HG03135 (cell line): ENCODE data around the gene PTS.

Experiments used
- ATAC-seq: cut with Tn5 transposase; IDR thresholded peaks from one replicate; pipeline ENCODE4 v1.9.1; 2021; ENCODE audit warnings: mild to moderate bottlenecking, moderate library complexity; ENCODE audit not compliant: unreplicated experiment

The PTS gene

GRCh38 chr11:112260490-112260889 lies 34.3 kb downstream of the PTS start, which contains the start of gene PLET1:
TSS of gene PLET1 (minus strand) at chr11:112260860. CDS start at chr11:112260589, 271 bp downstream.
- ATAC-seq, result no peak

GRCh38 chr11:112265659-112266409 lies 39.6 kb downstream of the PTS start:
- no peak for ATAC-seq

DNA sequence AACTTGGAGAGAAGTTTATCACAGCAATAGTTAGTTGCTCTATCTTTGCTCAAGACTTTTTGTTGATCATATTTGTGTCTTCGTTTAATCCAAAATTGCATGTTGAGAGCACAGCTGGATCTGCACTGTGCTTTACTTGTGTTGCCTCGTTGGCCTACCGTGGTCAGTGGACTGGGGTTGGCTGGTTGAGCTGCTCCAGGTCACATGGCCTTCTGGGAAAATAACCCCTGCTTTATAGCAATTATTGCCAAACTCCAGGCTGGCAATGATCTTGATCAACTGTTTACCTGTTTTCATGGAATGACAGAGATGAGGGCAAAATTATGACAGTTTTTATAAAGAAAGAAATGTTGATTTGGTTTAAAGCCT lies 40.2 kb downstream of the PTS start:
- no peak for ATAC-seq

- ATAC-seq, result no peak
These were observed 41.0 kb downstream of the PTS start for GRCh38 chr11:112267188-112267591.

DNA sequence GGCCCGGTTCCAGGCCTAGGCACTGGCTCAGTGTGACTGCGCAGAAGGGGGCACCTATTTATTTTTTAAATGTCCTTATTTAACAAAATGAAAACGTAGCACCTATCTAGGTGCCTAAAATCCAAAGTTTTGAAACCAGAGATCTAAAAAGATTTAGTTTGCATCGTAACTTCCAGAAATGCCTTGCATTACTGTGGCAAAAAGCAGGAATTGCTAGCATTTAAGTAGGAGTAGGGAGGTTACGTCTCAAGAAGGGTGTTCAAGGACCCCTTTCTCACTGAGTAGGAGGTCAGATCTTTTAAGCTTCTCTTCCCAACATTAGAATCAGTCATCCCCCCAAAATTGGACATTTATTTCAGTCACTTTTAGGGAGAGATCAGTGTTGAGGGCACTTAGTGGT lies 42.2 kb downstream of the PTS start:
- no peak for ATAC-seq

GRCh38 chr11:112269139-112269538 lies 42.9 kb downstream of the PTS start:
- ATAC-seq, result no peak

- no peak for ATAC-seq
These were observed 44.4 kb downstream of the PTS start for GRCh38 chr11:112270551-112271180.

- ATAC-seq, result no peak
These were observed 45.0 kb downstream of the PTS start for GRCh38 chr11:112271242-112271641.

DNA sequence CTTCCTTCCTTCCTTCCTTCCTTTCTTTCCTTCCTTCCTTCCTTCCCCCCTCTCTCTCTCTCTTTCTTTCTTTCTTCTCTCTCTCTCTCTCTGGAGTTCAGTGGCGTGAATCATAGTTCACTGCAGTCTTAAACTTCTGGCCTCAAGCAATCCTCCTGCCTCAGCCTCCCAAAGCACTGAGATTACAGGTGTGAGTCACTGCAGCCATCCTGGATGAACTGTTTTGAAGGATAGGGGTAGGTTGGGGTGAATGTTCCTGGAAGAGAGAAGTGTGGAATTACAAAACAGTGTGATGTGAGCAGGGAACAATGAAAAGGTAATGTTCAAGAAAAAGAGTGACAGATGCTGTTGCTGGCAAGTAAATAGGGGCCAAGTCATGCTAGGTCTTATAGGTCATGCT lies 46.8 kb downstream of the PTS start:
- ATAC-seq, result no peak

GRCh38 chr11:112274007-112274783 lies 48.0 kb downstream of the PTS start:
- no peak for ATAC-seq

GRCh38 chr11:112277029-112277428 lies 50.8 kb downstream of the PTS start:
- no peak for ATAC-seq

DNA sequence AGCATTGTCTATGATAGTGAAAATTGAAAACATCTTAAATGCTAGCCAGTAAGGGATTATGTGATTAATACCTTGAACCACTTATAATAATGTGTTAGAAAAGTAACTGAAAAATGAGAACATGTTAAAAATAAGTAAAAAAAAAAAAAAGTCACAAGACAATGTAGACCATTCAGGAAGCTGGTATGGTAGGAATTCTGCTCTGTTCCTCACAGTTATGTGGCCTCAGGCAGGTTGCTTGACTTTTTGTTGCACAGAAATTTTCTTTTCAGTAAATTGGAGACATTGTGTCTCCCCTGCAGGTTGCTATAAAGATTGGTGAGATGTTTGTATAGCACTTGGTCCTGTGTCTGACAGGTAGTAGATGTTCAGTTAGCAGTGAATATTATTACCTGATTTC lies 51.7 kb downstream of the PTS start:
- ATAC-seq, result no peak

DNA sequence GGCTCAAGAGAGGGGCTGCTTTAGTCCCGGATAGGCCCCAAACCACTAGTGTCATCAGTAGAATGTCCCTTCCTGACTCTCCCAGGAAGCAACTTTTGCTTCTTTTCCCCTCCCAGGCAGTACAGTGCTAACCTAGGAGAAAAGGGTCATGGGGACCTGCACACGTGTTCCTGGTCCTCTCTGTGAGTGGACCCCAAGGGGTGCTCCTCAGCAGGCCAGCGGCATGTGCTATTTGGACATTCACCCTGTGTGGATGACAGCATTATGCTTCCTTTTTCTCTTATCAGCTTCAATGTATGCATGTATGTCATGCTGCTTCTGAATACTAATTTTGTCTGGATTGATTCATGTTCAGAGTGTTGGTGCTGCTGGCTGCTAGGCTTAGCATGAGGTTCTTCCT lies 52.6 kb downstream of the PTS start:
- ATAC-seq, result no peak

- ATAC-seq, result peak; percentile 57
These were observed 53.7 kb downstream of the PTS start for GRCh38 chr11:112279901-112280267.

DNA sequence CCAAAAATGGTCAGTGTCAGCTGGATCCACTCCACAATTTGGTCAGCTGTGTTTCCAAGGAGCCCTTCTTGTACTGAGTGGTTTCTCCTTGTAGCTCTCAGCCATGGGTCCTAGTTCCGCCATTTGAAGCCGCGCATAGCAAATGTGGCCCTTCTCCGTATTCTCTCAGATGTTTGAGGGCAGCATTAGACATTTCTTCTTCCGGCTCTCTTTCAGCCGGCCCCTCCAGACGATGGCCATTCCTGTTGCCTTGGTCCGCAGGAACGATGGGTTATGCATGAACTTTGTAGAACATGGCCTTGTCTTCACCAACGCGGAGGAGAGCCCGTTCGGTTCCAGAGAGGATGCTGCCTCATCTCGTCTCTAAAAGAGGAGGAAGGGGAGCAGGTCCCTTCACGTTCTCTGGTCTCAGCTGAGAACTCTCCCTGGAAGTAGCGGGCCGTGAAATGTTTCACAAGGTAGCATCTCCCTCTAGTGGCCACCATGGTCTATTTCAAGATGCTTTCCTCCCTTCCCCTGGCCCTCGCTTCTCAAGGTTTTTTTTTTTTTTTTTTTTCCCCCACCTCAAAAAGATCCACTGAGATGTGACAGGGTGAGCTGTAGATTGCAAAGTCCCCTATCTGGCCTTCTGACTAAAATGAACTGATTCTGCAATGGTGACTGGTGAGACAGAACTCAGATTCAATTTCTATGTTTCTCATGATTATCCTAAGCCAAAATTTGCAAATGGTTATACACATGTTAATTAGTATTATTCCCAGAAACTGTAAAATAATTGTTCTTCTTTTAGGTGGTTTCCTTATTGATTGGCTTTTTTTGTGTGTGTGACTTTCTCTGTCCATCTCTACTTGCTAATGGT lies 54.3 kb downstream of the PTS start:
- peak; percentile 79 for ATAC-seq

GRCh38 chr11:112281726-112282125 lies 55.5 kb downstream of the PTS start:
- ATAC-seq, result no peak
